ENCODE results near the gene EXD1.
"Not testable (repeated sequence)": the region's sequence is repeated elsewhere in the genome, so short reads cannot be mapped to it uniquely, and the experiment has no call there.

DNA sequence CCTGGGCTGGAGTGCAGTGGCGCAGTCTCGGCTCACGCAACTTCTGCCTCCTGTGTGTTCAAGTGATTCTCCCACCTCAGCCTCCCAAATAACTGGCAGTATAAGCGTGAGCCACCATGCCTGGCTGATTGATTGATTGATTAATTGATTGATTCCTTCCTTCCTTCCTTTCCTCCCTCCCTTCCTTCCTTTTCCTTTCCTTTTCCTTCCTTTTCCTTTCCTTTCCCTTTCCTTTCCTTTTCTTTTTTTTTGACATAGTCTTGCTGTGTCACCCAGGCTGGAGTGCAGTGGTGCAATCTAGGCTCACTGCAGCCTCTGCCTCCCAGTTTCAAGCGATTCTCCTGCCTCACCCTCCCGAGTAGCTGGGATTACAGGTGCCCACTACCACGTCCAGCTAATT is 30.4 kb upstream of the EXD1 start:
- not testable (repeated sequence) for TF ChIP-seq CTCF, POLR2A (IDR thresholded peaks at IDR 0.05)
